Fibroblast of mammary gland (primary cell): Measurements from ENCODE around the gene TECPR2.

Experiments
- DNase-seq: peaks from one replicate; pipeline ENCODE4 v3.0.0-alpha.2; 2010; ENCODE audit warnings: low read depth
- H3K4me3 ChIP-seq: 2 replicates; pipeline ENCODE4 v1.5.1; 2011; ENCODE audit warnings: low read depth, mild to moderate bottlenecking, low read length, moderate library complexity; ENCODE audit not compliant: control insufficient read depth
- CTCF ChIP-seq: conservative IDR thresholded peaks from 2 replicates; pipeline ENCODE4 v1.5.1; 2011; ENCODE audit warnings: low read depth, low read length, inconsistent platforms; ENCODE audit not compliant: control insufficient read depth, insufficient read depth

TECPR2 gene

GRCh38 chr14:102407258-102407657 is 44.5 kb downstream of the TECPR2 start:
- no peak for TF ChIP-seq CTCF
- H3K4me3 ChIP-seq = no peak overlapping the region
- no peak for DNase-seq

DNA sequence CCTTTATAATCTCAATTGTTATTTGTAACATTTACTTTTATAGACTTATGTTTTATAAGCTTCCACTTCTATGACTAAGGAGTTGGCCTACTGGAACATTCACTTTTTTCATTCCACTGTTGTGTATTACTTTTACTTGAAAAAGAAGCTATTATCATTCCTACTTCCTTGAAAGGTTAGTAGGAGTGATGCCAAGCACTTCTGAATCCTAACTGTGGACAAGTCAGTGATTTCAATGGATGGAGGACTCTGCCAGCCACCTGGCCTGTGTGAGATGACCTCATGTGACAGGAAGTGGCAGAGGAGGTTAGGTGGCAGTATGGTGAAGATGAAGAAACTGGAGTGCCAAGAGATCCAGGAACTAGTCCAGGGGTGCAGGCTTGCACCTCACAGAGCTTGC is 46.0 kb downstream of the TECPR2 start:
- DNase-seq = no peak
- TF ChIP-seq CTCF = no peak
- H3K4me3 ChIP-seq = no peak overlapping the region

- no peak overlapping the region for H3K4me3 ChIP-seq
- no peak for DNase-seq
Observed at GRCh38 chr14:102415671-102416070, 52.9 kb downstream of the TECPR2 start.

GRCh38 chr14:102417001-102417431 is 54.3 kb downstream of the TECPR2 start:
- TF ChIP-seq CTCF = no peak
- DNase-seq = no peak
- H3K4me3 ChIP-seq = no peak overlapping the region

More at GRCh38 chr14:102415671-102416070, 52.9 kb downstream of the TECPR2 start:
- no peak for TF ChIP-seq CTCF

GRCh38 chr14:102417646-102418045 is 54.9 kb downstream of the TECPR2 start:
- no peak for DNase-seq
- no peak overlapping the region for H3K4me3 ChIP-seq
- no peak for TF ChIP-seq CTCF

DNA sequence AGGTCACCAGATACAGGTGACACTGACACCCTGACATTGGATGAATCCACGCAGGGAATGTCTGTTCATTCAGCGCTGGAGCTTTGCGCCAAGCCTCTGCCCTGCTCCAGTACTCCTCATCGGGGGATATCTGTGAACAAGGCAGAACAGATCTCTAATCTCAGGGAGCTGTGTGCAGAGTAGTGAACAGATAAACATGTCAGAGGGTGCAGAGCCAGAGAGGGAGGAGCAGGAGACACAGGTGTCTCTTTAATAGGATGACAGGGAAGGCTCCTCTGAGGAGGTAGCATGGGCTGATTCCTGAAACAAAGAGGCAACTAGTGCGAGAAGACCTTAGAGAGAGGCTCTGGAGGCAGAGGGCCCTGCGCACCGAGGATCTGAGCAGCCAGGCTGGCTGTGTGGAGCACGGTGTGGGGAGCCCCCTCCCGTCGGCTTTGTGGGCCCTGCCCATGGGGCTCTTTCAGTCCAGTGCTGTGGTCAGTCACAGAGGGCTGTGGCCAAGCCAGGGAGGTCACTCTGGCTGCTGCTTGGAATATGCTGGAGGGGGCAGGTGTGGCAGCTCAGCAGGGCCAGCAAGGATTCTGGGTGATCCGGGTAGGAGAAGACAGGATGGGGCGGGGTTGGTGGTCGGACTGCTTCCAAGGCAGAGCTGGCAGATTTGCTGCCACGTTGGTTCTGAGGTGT is 55.6 kb downstream of the TECPR2 start:
- H3K4me3 ChIP-seq = no peak overlapping the region
- no peak for DNase-seq
- TF ChIP-seq CTCF = no peak
